Measurements from ENCODE around the gene PSME3IP1.

GRCh38 chr16:57126411-57126810 lies 59.4 kb downstream of the PSME3IP1 start:
- TF ChIP-seq CTCF (IDR thresholded peaks at IDR 0.05) (no peak), HMGXB4 (CRISPR knock-in tag; IDR thresholded peaks at IDR 0.05) (no peak), FOXJ3 (CRISPR knock-in tag; IDR thresholded peaks at IDR 0.05; ENCODE audit: borderline replicate concordance) (no peak), ZNF232 (CRISPR knock-in tag; IDR thresholded peaks at IDR 0.05) (no peak), FOXP1 (CRISPR knock-in tag; IDR thresholded peaks at IDR 0.05; ENCODE audit: borderline replicate concordance) (no peak)
